RKO (cell line): Measurements from ENCODE around the gene NLRP12.
"Not testable (repeated sequence)": the region's sequence is repeated elsewhere in the genome, so short reads cannot be mapped to it uniquely, and the experiment has no call there.

Experiments
- DNase-seq: peaks from one replicate; pipeline ENCODE4 v3.0.0-alpha.2; 2016; ENCODE audit warnings: low spot score

The NLRP12 gene, protein sequence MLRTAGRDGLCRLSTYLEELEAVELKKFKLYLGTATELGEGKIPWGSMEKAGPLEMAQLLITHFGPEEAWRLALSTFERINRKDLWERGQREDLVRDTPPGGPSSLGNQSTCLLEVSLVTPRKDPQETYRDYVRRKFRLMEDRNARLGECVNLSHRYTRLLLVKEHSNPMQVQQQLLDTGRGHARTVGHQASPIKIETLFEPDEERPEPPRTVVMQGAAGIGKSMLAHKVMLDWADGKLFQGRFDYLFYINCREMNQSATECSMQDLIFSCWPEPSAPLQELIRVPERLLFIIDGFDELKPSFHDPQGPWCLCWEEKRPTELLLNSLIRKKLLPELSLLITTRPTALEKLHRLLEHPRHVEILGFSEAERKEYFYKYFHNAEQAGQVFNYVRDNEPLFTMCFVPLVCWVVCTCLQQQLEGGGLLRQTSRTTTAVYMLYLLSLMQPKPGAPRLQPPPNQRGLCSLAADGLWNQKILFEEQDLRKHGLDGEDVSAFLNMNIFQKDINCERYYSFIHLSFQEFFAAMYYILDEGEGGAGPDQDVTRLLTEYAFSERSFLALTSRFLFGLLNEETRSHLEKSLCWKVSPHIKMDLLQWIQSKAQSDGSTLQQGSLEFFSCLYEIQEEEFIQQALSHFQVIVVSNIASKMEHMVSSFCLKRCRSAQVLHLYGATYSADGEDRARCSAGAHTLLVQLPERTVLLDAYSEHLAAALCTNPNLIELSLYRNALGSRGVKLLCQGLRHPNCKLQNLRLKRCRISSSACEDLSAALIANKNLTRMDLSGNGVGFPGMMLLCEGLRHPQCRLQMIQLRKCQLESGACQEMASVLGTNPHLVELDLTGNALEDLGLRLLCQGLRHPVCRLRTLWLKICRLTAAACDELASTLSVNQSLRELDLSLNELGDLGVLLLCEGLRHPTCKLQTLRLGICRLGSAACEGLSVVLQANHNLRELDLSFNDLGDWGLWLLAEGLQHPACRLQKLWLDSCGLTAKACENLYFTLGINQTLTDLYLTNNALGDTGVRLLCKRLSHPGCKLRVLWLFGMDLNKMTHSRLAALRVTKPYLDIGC

GRCh38 chr19:53824134-53824611 lies at the start of gene NLRP12:
Gene NLRP12 (minus strand): TSS chr19:53824314. CDS start chr19:53824174, 140 bp downstream.
- DNase-seq, result no peak

DNA sequence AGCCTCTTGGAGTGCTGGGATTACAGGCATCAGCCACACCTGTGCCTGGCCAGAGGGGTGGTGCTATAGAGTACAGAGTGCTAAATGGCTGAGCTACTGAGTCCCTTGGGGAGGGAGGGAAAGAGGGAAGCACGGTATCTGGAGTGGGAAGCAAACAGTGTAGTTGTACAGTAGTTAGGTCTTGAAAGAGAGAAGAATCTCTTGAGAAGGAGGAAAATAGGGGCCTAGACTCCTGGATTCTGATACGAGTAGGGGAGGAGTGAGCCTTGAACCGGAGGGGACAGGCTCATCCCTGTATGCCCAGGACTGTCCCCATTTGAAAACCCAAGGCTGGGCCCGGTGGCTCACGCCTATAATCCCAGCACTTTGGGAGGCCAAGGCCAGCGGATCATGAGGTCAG lies 48.6 kb upstream of the NLRP12 start:
- DNase-seq, result no peak

DNA sequence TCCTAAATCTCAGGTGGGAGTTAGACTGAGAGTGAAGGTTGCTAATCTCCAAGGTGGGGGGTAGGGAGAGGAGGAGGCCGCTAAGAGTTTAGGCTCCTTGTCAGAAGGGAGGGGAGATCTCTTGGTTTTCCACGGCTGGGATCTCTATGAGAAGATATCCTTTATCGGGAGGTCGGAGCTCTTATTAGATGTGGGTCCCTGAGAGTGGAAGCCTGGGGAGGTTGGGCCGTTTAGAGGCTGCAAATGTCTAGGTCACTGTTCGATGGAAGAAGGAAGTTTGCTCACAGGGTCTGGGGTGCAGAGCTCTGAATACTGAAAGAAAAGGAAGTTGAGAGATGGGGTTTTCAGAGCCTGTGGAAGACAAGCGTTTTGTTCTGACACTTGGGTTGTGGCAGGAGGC lies 47.3 kb upstream of the NLRP12 start:
- no peak for DNase-seq

- no peak for DNase-seq
Measured at GRCh38 chr19:53870485-53870844, 46.4 kb upstream of the NLRP12 start.

GRCh38 chr19:53869805-53870484 lies 45.8 kb upstream of the NLRP12 start:
- DNase-seq, result not testable (repeated sequence)

GRCh38 chr19:53868892-53869804 lies 45.0 kb upstream of the NLRP12 start:
- peak; percentile 90 for DNase-seq

GRCh38 chr19:53868091-53868891 lies 44.2 kb upstream of the NLRP12 start:
- peak; percentile 77 for DNase-seq

- DNase-seq, result peak; percentile 99
Measured at GRCh38 chr19:53867225-53868090, 43.3 kb upstream of the NLRP12 start, which contains the start of gene MYADM. Gene MYADM (plus strand): TSS chr19:53867883. CDS start chr19:53873530, 5,647 bp downstream.

- DNase-seq, result peak; percentile 48
Measured at GRCh38 chr19:53866865-53867224, 42.7 kb upstream of the NLRP12 start.

DNA sequence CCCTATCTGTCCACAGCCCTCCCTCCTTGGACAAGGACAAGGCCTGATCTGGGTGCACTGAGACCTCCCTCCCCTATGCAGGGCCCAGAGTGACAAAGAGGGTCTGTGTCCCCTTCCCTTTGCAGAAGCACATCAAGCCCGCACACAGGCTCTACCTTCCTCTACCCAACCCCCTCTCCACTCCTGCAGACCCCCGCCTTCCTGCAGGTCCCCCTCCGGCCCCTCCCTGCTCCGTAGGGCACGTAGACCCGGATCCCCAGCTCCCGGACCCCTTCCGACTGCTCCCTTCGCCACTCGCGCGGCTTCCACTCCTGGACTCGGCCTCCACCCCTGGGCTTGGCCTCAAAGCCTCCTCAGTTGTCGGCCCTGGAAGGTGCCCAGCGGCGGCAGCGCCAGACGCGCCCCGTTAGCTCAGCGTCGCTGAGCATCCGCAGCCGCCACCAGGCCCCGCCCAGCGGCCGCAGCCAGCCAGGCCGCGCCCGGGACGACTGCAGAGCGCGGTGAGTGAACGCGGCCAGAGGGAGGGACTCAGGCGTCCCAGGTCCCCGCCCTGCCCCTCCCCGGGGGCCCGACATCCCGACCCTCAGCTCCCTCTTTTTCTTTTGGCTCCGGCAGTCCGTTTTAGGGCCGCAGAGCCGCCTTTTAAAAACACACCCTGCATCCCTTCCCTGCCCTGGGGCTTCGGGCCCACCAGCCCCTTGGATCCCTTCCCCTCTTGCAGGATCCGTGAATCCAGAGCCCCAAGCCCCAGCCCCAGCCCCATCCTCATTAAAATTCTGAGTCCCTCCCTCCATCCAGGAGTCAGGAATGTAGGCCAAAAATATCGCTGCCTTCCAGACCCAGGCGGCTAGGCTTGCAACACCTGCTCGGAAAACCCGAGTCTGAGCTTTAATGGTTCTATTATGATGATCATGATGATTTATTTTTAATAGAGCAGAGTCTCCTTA lies 42.1 kb upstream of the NLRP12 start:
- DNase-seq, result peak; percentile 79

DNA sequence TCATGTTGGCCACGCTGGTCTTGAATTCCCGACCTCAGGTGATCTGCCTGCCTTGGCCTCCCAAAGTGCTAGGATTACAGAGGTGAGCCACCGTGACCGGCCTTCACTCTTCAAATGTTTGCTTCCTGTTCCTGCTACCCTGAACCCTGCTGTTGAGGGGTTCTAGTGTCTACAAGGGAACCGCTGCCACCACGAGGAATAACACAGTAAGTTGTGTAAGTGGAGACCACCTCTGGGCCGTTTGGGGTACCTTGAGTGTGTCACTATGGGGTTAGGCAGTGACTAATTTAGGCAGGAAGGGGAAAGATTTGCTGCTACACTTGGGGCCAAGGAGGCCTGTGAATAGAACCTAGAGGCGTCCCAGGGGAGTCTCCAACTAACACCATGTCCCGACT lies 41.4 kb upstream of the NLRP12 start:
- DNase-seq, result peak; percentile 41

DNA sequence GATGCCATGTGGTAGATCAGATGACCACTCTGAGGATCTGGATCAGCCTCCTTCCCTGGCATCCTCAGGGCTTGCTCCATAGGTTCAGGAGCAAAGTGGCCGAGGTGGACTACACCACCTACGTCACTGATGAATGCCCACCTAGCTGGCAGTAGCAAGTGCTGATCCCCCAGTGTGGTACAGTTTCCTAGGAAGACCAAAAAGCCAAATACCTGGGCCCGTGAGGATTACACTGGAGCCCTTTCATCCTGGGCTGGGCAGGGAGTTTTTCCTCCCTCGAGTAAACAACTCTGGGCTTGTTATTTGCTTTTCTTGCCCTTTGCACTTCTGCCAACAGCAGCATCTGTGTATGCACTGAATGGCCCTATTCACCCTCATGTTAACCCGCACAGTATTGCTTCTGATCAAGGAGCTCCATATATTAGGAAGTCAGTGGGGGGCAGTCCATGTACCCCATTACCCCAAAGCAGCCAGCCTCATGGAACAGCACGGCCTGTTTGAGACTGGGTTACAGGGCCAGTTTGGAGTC lies 40.3 kb upstream of the NLRP12 start:
- DNase-seq, result no peak

DNA sequence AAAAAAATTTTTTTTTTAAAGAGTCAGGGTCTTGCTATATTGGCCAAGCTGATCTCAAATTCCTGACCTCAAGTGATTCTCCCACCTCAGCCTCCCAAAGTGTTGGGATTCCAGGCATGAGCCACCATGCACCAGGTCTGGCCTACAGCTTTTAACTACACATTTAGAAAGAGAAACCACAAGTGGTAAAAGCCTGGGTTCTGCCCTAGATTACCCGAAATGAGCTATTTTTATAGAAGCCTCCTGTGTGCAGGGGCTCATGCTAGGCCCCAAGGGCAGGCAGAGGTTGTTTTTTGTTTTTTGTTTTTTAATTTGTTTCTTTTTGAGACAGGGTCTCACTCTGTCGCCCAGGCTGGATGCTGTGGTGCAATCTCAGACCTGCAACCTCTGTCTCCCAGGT lies 29.6 kb upstream of the NLRP12 start:
- DNase-seq, result no peak

GRCh38 chr19:53849237-53849676 lies 25.1 kb upstream of the NLRP12 start:
- DNase-seq, result no peak

- DNase-seq, result no peak
Measured at GRCh38 chr19:53847555-53847954, 23.4 kb upstream of the NLRP12 start.

- no peak for DNase-seq
Measured at GRCh38 chr19:53844849-53845246, 20.7 kb upstream of the NLRP12 start.

- DNase-seq, result peak; percentile 74
Measured at GRCh38 chr19:53840914-53841313, 16.8 kb upstream of the NLRP12 start.
